Right ventricle myocardium superior (tissue), 1 donor: ENCODE results near the gene PNLIPRP1. TPM values are rescaled to one million over a fixed set of nuclear protein-coding genes. Genes with fewer than 3 reads are reported as not detected.

Source experiments
- total RNA-seq: library from RNA; stranded (reverse); fragmentation: NEBNext Ultra II Directional; extraction: Animal tissue kit (Norgen Biotek cat#: 25700); gene quantifications from one replicate; pipeline ENCODE4 v1.2.1, GENCODE V29; 2021
- donor health status: DM: no; HTN: yes; CAD: no; lungs with severe emphysema.

Gene PNLIPRP1
- total RNA-seq, 1 donor from 2014 or later = not detected

Other genes starting within 250 kb of the PNLIPRP1 start
- not detected for gene PNLIPRP3, start 163.1 kb upstream of the PNLIPRP1 start, total RNA-seq
- not detected for gene PNLIP, start 45.0 kb upstream of the PNLIPRP1 start, total RNA-seq
- gene PNLIPRP2, start 30.0 kb downstream of the PNLIPRP1 start, total RNA-seq = not detected
- 15.9 TPM for gene HSPA12A, start 151.6 kb downstream of the PNLIPRP1 start, total RNA-seq